ENCODE measurements around the gene ZFP1. TPM values are rescaled to one million over a fixed set of nuclear protein-coding genes. Genes with fewer than 3 reads are reported as not detected.
A peak's percentile ranks its signal among the peaks of the same experiment; 100 is the strongest.

The ZFP1 gene
- polyA plus RNA-seq, 1 experiment = 11.6 TPM

- peak overlapping the region; percentile 11 for H3K27ac ChIP-seq (ENCODE audit: low read depth, low read length)
- no peaks in the 10 kb centered on the region; the same call in 1 of the 2 replicates for H3K9me3 ChIP-seq (ENCODE audit: control insufficient read depth, insufficient read depth, low read length)
- H3K4me3 ChIP-seq (ENCODE audit: low read depth, low read length) = no peak overlapping the region
- DNase-seq (ENCODE audit: low read depth, low spot score) = no peak
- no peaks in the 10 kb centered on the region for H3K27me3 ChIP-seq (ENCODE audit: control insufficient read depth, insufficient read depth, low read length)
- CTCF ChIA-PET = interaction anchor here (0.8 to 2.6 kb wide), 3 partner anchors 17 to 109 kb away, joined by 3 to 13 read pairs (median 11); partner anchors contain the start of gene ZNRF1
- no peak for TF ChIP-seq CTCF (IDR thresholded peaks at IDR 0.05; ENCODE audit: low read depth, low read length)
- POLR2A ChIA-PET = interaction anchor here (0.7 kb wide), 1 partner anchor 20 kb away, joined by 6 read pairs; no protein-coding TSS in a partner anchor
Measured at GRCh38 chr16:75106351-75107274, 41.7 kb upstream of the ZFP1 start.

GRCh38 chr16:75107505-75107904 lies 40.8 kb upstream of the ZFP1 start:
- H3K9me3 ChIP-seq (ENCODE audit: control insufficient read depth, insufficient read depth, low read length) = no peaks in the 10 kb centered on the region; the same call in 1 of the 2 replicates
- peak overlapping the region; percentile 31 for H3K27ac ChIP-seq (ENCODE audit: low read depth, low read length)
- POLR2A ChIA-PET = interaction anchor here (0.7 kb wide), 1 partner anchor 21 kb away, joined by 6 read pairs; no protein-coding TSS in a partner anchor
- H3K4me3 ChIP-seq (ENCODE audit: low read depth, low read length) = no peak overlapping the region
- H3K27me3 ChIP-seq (ENCODE audit: control insufficient read depth, insufficient read depth, low read length) = no peaks in the 10 kb centered on the region
- no peak for TF ChIP-seq CTCF (IDR thresholded peaks at IDR 0.05; ENCODE audit: low read depth, low read length)
- DNase-seq (ENCODE audit: low read depth, low spot score) = no peak
- CTCF ChIA-PET = interaction anchor here (2.6 kb wide), 1 partner anchor 109 kb away, joined by 13 read pairs; the partner anchor contains the start of gene ZNRF1

GRCh38 chr16:75108792-75109731 lies 39.3 kb upstream of the ZFP1 start:
- POLR2A ChIA-PET = interaction anchor here (1.0 to 1.5 kb wide), 2 partner anchors 22 to 124 kb away, joined by 3 to 4 read pairs; partner anchors contain the start of gene WDR59
- no peaks in the 10 kb centered on the region; the same call in 1 of the 2 replicates for H3K9me3 ChIP-seq (ENCODE audit: control insufficient read depth, insufficient read depth, low read length)
- no peak for TF ChIP-seq CTCF (IDR thresholded peaks at IDR 0.05; ENCODE audit: low read depth, low read length)
- no peak overlapping the region for H3K4me3 ChIP-seq (ENCODE audit: low read depth, low read length)
- CTCF ChIA-PET = interaction anchor here (0.6 to 3.7 kb wide), 6 partner anchors 21 to 167 kb away, joined by 3 to 22 read pairs (median 10); partner anchors contain the start of genes WDR59 and ZNRF1
- H3K27me3 ChIP-seq (ENCODE audit: control insufficient read depth, insufficient read depth, low read length) = no peaks in the 10 kb centered on the region
- DNase-seq (ENCODE audit: low read depth, low spot score) = peak; percentile 79
- peak overlapping the region; percentile 73 for H3K27ac ChIP-seq (ENCODE audit: low read depth, low read length)

- Histone ChIP-seq H3K9me3 (ENCODE audit: control insufficient read depth, insufficient read depth, low read length) (no peaks in the 10 kb centered on the region; the same call in 1 of the 2 replicates), H3K27me3 (ENCODE audit: control insufficient read depth, insufficient read depth, low read length) (no peaks in the 10 kb centered on the region), H3K27ac (ENCODE audit: low read depth, low read length) (peak overlapping the region; percentile 73), H3K4me3 (ENCODE audit: low read depth, low read length) (no peak overlapping the region)
- POLR2A ChIA-PET = interaction anchor here (1.5 kb wide), 1 partner anchor 23 kb away, joined by 4 read pairs; no protein-coding TSS in a partner anchor
- CTCF ChIA-PET = interaction anchor here (1.2 to 5.1 kb wide), 6 partner anchors 22 to 174 kb away, joined by 6 to 144 read pairs (median 15); partner anchors contain the start of genes WDR59 and ZNRF1
- no peak for TF ChIP-seq CTCF (IDR thresholded peaks at IDR 0.05; ENCODE audit: low read depth, low read length)
- DNase-seq (ENCODE audit: low read depth, low spot score) = no peak
Measured at GRCh38 chr16:75109732-75110243, 38.5 kb upstream of the ZFP1 start.
